K562 (cell line): ENCODE results near the gene ACAT2. TPM values are rescaled to one million over a fixed set of nuclear protein-coding genes. Genes with fewer than 3 reads are reported as not detected.

Experiments
- BRD4 ChIP-seq: fragments of 200-600 bp; sonication (generic); IDR thresholded peaks from 2 replicates; pipeline ENCODE4 v1.6.1; 2017; ENCODE audit warnings: inconsistent platforms
- DDX20 ChIP-seq: fragments of 450-650 bp; IDR thresholded peaks from 2 replicates; pipeline ENCODE4 v1.6.1; 2016; ENCODE audit warnings: missing genetic modification characterization, low read depth, mild to moderate bottlenecking, missing compliant biosample characterization, moderate library complexity
- ETS2 ChIP-seq: IDR thresholded peaks from 2 replicates; pipeline ENCODE4 v1.6.1; 2016; ENCODE audit warnings: borderline replicate concordance, missing genetic modification characterization, mild to moderate bottlenecking, moderate library complexity, missing compliant biosample characterization; ENCODE audit not compliant: poor library complexity, severe bottlenecking
- HNRNPH1 ChIP-seq: fragments of 200-400 bp; formaldehyde crosslinking; optimal IDR thresholded peaks from 2 replicates; pipeline ENCODE3; 2017; ENCODE audit warnings: low read depth, mild to moderate bottlenecking, low read length, moderate library complexity
- MCM5 ChIP-seq: fragments of 450-650 bp; IDR thresholded peaks from 2 replicates; pipeline ENCODE4 v1.6.1; 2016; ENCODE audit warnings: low read depth
- NFIC ChIP-seq: fragments of 450-650 bp; IDR thresholded peaks from 2 replicates; pipeline ENCODE4 v1.6.1; 2017; ENCODE audit warnings: mild to moderate bottlenecking, inconsistent platforms
- RB1 ChIP-seq: fragments of 450-650 bp; IDR thresholded peaks from 2 replicates; pipeline ENCODE4 v1.6.1; 2017; ENCODE audit warnings: low read depth, mild to moderate bottlenecking
- TARDBP ChIP-seq: fragments of 450-650 bp; IDR thresholded peaks from 2 replicates; pipeline ENCODE4 v1.6.1; 2016
- ZNF175 ChIP-seq: fragments of 200-800 bp; sonication (Bioruptor generic); IDR thresholded peaks from 2 replicates; pipeline ENCODE4 v1.6.1; 2016; ENCODE audit warnings: low read depth, mild to moderate bottlenecking, missing genetic modification characterization, missing compliant biosample characterization
- ZNF197 ChIP-seq: fragments of 200-800 bp; sonication (Bioruptor generic); IDR thresholded peaks from 2 replicates; pipeline ENCODE4 v1.6.1; 2016; ENCODE audit warnings: low read depth, missing genetic modification characterization, missing compliant biosample characterization
- polyA plus RNA-seq, 8 experiments: library from polyadenylated mRNA; depleted of rRNA in 4 of 8; stranded (reverse) in 5 of 8; unstranded in 3 of 8; fragments of >200 nt; fragmentation: Nextera tagmentation in 2 of 8; fragmentation: Illumina TruSeq in 1 of 8; extraction: Ambion mirVana in 2 of 8; extraction: Trizol in 1 of 8; gene quantifications; 2 replicates each; pipeline versions ENCODE4 v1.2.1 to v1.2.3, GENCODE V29; 2011 to 2014; ENCODE audit warnings: inconsistent platforms in 1 of 8, missing spikeins in 1 of 8
- total RNA-seq, 7 experiments: library from RNA; depleted of rRNA in 6 of 7; stranded (reverse); fragments of >200 nt in 6 of 7; fragmentation: Illumina TruSeq in 2 of 7; extraction: Trizol in 2 of 7; gene quantifications; 2 replicates each; pipeline versions ENCODE4 v1.2.1 to v1.2.3, GENCODE V29; 2011 to 2021; ENCODE audit warnings: low replicate concordance in 1 of 7
- TF ChIP-seq, protein P1 (sequence below), 2 experiments: fragments of 450-650 bp in 1 of 2; sonication (generic) in 1 of 2; formaldehyde crosslinking in 1 of 2; IDR thresholded peaks in 1 of 2; conservative IDR thresholded peaks in 1 of 2; 2 replicates each; pipeline versions ENCODE4 v1.6.1 to v1.8.1; 2016 to 2023; ENCODE audit warnings: mild to moderate bottlenecking in 2 of 2, moderate library complexity in 2 of 2, inconsistent platforms in 1 of 2, missing genetic modification reagents in 1 of 2
- TF ChIP-seq, protein P2 (sequence below): fragments of 450-650 bp; IDR thresholded peaks from 2 replicates; pipeline ENCODE4 v1.6.1; 2016; ENCODE audit warnings: antibody characterized with exemption
- TF ChIP-seq, protein P3 (sequence below): fragments of 450-650 bp; IDR thresholded peaks from 2 replicates; pipeline ENCODE4 v1.6.1; 2016; ENCODE audit warnings: low read depth
- TF ChIP-seq, protein P4 (sequence below): fragments of 450-650 bp; formaldehyde crosslinking; IDR thresholded peaks from 2 replicates; pipeline ENCODE4 v1.4.0; 2020; ENCODE audit warnings: mild to moderate bottlenecking
- TF ChIP-seq, protein P5 (sequence below): sonication (generic); formaldehyde crosslinking; IDR thresholded peaks from 2 replicates; pipeline ENCODE4 v1.9.0; 2022; ENCODE audit warnings: mild to moderate bottlenecking, missing genetic modification reagents

Gene ACAT2
- total and polyA plus RNA-seq, 9 of the 15 experiments (the other 6 are each of a cell fraction or from before 2014, with no cell fraction given): 63.0 to 309 (median 144) TPM

DNA sequence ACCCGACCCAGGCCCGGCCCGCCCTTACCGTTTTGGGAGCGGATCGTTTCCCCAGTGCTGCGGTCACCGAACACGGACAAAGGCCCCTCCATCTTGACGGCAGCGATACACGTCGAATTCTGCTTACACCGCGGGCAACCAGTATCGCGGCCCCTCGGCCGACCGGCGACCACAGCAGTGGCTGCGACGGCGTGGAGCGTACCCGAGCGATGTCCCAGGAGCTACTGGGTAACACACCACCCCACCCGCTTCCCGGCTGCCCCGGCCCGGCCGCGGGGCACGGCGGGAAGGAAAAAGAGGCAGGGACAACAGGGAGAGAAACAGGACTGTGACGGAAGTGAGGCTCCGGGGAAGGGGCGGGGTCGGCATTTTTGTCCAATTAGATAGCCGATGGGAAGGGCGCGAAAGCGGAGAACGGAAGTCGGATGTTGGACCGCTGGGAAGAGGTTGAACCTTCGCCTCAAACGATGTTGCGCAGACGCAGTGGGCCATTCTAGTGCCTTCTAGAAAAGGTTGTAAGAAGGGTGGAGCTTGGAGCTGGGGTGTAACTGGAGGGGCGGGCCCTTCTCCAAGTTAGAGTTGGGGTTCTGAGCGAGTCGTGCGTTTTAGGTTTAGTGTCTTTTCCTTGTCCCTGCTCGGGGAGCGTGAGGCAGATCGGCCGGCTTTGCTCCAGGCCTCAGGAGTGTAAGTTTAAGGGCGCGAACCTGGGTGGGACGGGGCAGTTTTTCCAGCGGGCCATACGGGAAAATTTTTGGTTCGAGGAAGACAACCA is 27.7 kb downstream of the ACAT2 start, which contains the start of gene TCP1 (continued):
- TF ChIP-seq, protein P1, sequence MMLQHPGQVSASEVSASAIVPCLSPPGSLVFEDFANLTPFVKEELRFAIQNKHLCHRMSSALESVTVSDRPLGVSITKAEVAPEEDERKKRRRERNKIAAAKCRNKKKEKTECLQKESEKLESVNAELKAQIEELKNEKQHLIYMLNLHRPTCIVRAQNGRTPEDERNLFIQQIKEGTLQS (IDR thresholded peaks at IDR 0.05): no peak
- TF ChIP-seq, protein P1 (CRISPR knock-in tag; conservative IDR thresholded peaks at IDR 0.05): peak; percentile 92
- TF ChIP-seq, protein P2, sequence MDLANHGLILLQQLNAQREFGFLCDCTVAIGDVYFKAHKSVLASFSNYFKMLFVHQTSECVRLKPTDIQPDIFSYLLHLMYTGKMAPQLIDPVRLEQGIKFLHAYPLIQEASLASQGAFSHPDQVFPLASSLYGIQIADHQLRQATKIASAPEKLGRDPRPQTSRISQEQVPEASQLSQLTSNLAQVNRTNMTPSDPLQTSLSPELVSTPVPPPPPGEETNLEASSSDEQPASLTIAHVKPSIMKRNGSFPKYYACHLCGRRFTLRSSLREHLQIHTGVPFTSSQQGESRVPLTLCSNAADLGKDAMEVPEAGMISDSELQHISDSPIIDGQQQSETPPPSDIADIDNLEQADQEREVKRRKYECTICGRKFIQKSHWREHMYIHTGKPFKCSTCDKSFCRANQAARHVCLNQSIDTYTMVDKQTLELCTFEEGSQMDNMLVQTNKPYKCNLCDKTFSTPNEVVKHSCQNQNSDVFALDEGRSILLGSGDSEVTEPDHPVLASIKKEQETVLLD: peak; percentile 89
- TF ChIP-seq NFIC (peak; percentile 54), BRD4 (0 out of 2 replicates have a peak, but pooled peaks have one; percentile 33), MCM5 (no peak), ZNF197 (CRISPR knock-in tag) (peak; percentile 25; the same call in 1 of the 2 replicates), ETS2 (tag) (no peak), HNRNPH1 (no peak), DDX20 (tag) (no peak), TARDBP (no peak), ZNF175 (CRISPR knock-in tag) (no peak), RB1 (peak; percentile 96; the same call in 1 of the 2 replicates)
- TF ChIP-seq, protein P3, sequence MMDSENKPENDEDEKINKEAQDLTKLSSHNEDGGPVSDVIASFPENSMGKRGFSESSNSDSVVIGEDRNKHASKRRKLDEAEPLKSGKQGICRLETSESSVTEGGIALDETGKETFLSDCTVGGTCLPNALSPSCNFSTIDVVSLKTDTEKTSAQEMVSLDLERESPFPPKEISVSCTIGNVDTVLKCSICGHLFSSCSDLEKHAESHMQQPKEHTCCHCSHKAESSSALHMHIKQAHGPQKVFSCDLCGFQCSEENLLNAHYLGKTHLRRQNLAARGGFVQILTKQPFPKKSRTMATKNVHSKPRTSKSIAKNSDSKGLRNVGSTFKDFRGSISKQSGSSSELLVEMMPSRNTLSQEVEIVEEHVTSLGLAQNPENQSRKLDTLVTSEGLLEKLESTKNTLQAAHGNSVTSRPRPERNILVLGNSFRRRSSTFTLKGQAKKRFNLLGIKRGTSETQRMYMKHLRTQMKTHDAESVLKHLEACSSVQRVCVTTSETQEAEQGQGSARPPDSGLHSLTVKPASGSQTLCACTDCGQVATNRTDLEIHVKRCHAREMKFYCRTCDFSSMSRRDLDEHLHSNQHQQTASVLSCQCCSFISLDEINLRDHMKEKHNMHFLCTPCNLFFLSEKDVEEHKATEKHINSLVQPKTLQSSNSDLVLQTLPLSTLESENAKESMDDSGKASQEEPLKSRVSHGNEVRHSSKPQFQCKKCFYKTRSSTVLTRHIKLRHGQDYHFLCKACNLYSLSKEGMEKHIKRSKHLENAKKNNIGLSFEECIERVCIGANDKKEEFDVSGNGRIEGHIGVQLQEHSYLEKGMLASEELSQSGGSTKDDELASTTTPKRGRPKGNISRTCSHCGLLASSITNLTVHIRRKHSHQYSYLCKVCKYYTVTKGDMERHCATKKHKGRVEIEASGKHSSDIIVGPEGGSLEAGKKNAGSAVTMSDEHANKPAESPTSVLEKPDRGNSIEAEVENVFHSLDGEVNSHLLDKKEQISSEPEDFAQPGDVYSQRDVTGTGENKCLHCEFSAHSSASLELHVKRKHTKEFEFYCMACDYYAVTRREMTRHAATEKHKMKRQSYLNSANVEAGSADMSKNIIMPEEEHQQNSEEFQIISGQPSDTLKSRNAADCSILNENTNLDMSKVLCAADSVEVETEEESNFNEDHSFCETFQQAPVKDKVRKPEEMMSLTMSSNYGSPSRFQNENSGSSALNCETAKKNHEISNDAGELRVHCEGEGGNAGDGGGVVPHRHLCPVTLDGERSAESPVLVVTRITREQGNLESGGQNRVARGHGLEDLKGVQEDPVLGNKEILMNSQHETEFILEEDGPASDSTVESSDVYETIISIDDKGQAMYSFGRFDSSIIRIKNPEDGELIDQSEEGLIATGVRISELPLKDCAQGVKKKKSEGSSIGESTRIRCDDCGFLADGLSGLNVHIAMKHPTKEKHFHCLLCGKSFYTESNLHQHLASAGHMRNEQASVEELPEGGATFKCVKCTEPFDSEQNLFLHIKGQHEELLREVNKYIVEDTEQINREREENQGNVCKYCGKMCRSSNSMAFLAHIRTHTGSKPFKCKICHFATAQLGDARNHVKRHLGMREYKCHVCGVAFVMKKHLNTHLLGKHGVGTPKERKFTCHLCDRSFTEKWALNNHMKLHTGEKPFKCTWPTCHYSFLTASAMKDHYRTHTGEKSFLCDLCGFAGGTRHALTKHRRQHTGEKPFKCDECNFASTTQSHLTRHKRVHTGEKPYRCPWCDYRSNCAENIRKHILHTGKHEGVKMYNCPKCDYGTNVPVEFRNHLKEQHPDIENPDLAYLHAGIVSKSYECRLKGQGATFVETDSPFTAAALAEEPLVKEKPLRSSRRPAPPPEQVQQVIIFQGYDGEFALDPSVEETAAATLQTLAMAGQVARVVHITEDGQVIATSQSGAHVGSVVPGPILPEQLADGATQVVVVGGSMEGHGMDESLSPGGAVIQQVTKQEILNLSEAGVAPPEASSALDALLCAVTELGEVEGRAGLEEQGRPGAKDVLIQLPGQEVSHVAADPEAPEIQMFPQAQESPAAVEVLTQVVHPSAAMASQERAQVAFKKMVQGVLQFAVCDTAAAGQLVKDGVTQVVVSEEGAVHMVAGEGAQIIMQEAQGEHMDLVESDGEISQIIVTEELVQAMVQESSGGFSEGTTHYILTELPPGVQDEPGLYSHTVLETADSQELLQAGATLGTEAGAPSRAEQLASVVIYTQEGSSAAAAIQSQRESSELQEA: no peak
- TF ChIP-seq, protein P4, sequence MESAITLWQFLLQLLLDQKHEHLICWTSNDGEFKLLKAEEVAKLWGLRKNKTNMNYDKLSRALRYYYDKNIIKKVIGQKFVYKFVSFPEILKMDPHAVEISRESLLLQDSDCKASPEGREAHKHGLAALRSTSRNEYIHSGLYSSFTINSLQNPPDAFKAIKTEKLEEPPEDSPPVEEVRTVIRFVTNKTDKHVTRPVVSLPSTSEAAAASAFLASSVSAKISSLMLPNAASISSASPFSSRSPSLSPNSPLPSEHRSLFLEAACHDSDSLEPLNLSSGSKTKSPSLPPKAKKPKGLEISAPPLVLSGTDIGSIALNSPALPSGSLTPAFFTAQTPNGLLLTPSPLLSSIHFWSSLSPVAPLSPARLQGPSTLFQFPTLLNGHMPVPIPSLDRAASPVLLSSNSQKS (CRISPR knock-in tag): peak; percentile 85; the same call in 1 of the 2 replicates
- TF ChIP-seq, protein P5, sequence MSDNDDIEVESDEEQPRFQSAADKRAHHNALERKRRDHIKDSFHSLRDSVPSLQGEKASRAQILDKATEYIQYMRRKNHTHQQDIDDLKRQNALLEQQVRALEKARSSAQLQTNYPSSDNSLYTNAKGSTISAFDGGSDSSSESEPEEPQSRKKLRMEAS (CRISPR knock-in tag): peak; percentile 39; the same call in 1 of the 2 replicates
